Adrenal gland (tissue), 12 donors: Measurements from ENCODE around the gene BTNL8. TPM values are rescaled to one million over a fixed set of nuclear protein-coding genes. Genes with fewer than 3 reads are reported as not detected.

Experiments used
- DNase-seq, 7 donors: peaks; one replicate each; pipeline ENCODE4 v3.0.0-alpha.2; 2019 to 2020
- H3K27ac ChIP-seq, 5 donors: fragments of 200-600 bp; sonication (generic) in 4 of 5; 1 replicate in 3 of 5; 2 replicates in 2 of 5; pipeline versions ENCODE4 v1.5.1 to v1.8.0; 2016 to 2020; ENCODE audit warnings: mild to moderate bottlenecking in 1 of 5
- H3K27me3 ChIP-seq: fragments of 200-600 bp; 2 replicates; pipeline ENCODE4 v1.8.0; 2021
- H3K36me3 ChIP-seq, 2 donors: fragments of 200-600 bp; replicated peaks in 1 of 2; 1 replicate in 1 of 2; 2 replicates in 1 of 2; pipeline versions ENCODE4 v1.5.1 to v1.8.0; 2018 to 2022
- H3K4me1 ChIP-seq, 2 donors: fragments of 200-600 bp; replicated peaks in 1 of 2; 1 replicate in 1 of 2; 2 replicates in 1 of 2; pipeline versions ENCODE4 v1.5.1 to v1.8.0; 2018 to 2021
- H3K4me3 ChIP-seq, 4 donors: fragments of 200-600 bp; sonication (generic) in 3 of 4; one replicate each; pipeline ENCODE4 v1.5.1; 2016 to 2018
- H3K9me3 ChIP-seq, 3 donors: fragments of 200-600 bp; sonication (generic) in 1 of 3; replicated peaks in 1 of 3; 1 replicate in 2 of 3; 2 replicates in 1 of 3; pipeline versions ENCODE4 v1.5.1 to v1.8.0; 2016 to 2021
- CTCF ChIP-seq, 6 experiments: fragments of 450-650 bp in 4 of 6; fragments of 200-600 bp in 2 of 6; sonication (generic) in 1 of 6; IDR thresholded peaks; 1 replicate in 5 of 6; 2 replicates in 1 of 6; pipeline versions ENCODE4 v1.5.1 to v1.8.0; 2016 to 2021; ENCODE audit warnings: antibody characterized with exemption in 6 of 6, mild to moderate bottlenecking in 2 of 6, moderate library complexity in 1 of 6
- POLR2A ChIP-seq, 2 donors: fragments of 450-650 bp; IDR thresholded peaks; one replicate each; pipeline ENCODE4 v1.6.1; 2017; ENCODE audit warnings: antibody characterized with exemption in 2 of 2, mild to moderate bottlenecking in 2 of 2, moderate library complexity in 1 of 2
- WGBS, 4 donors: extraction: QIAGEN DNeasy Blood & Tissue Kit in 2 of 4; methylation state at CpG; one replicate each; pipeline versions ENCODE4 v1.1.5 to v1.1.7; 2013 to 2017; 5-methylcytosine and 5-hydroxymethylcytosine counted together
- intact Hi-C, 2 donors: fragments of 100-400 bp; cut with DNase I; formaldehyde crosslinking; loops; one replicate each; pipeline versions ENCODE4 v1.14.1 to v1.15.0; 2022 to 2023
- polyA plus RNA-seq, 3 donors: library from polyadenylated mRNA; stranded (reverse); fragments of 200-250 nt in 2 of 3; fragments of 350-450 nt in 1 of 3; fragmentation: Illumina TruSeq in 1 of 3; extraction: RNeasy Lipid Tissue Mini Kit (QIAGEN cat#74804) in 1 of 3; gene quantifications; one replicate each; pipeline ENCODE4 v1.2.3, GENCODE V29; 2013 to 2014
- total RNA-seq, 9 donors: library from RNA; depleted of rRNA in 4 of 9; stranded (reverse); fragments of >200 nt in 4 of 9; fragments of 120-200 nt in 1 of 9; fragmentation: NEBNext Ultra II Directional in 1 of 9; extraction: Animal tissue kit (Norgen Biotek cat#: 25700) in 1 of 9; gene quantifications; one replicate each; pipeline versions ENCODE4 v1.1.0 to v1.2.4, GENCODE V29; 2013 to 2023
- donor health status: healthy with polysubstance abuse.
- donor health status: Bipolar disorder and iron deficiency.
- donor health status: DM: yes; HTN: yes; CAD: no.
- donor health status: DM: no; HTN: no; CAD: no.
- donor health status: DM: no; HTN: no; CAD: no.
- donor health status: DM: yes; HTN: yes; CAD: no.

The BTNL8 gene
- total and polyA plus RNA-seq, 12 donors: 0.07 to 1.9 (median 0.64) TPM; not detected in 4

GRCh38 chr5:180860887-180861822 lies 37.8 kb upstream of the BTNL8 start, which contains the start of gene ZFP62:
ZFP62 (minus strand) TSS chr5:180861276; CDS start chr5:180861219, 57 bp downstream.
- H3K27ac ChIP-seq: peak within 1 kb of the TSS; percentile 46 to 90 (median 82)
- TF ChIP-seq POLR2A (IDR thresholded peaks at IDR 0.05) (peak; percentile 61 to 67), CTCF (IDR thresholded peaks at IDR 0.05) (peak in 1 of 6 experiments; percentile 26)
- intact Hi-C loops: loop anchor here (5.0 to 10.0 kb wide), 2 partner anchors 74 to 76 kb away; no protein-coding TSS in a partner anchor
- H3K4me1 ChIP-seq: peaks cover 0 to 8% of the 10 kb centered on the region in 2 donors
- WGBS, 4 donors: 0 to 1% (median 0%) methylated on average over 17 to 84 of the region's 84 CpGs
- DNase-seq: peak; percentile 87 to 92 (median 89)
- no peaks in the 10 kb centered on the region for H3K27me3 ChIP-seq
- H3K4me3 ChIP-seq: peak within 1 kb of the TSS; percentile 72 to 99 (median 75)
- H3K9me3 ChIP-seq: no peaks in the 10 kb centered on the region
- no peaks in the 10 kb centered on the region for H3K36me3 ChIP-seq

GRCh38 chr5:180862645-180863044 lies 36.3 kb upstream of the BTNL8 start:
- Histone ChIP-seq H3K4me1 (peaks cover 0 to 8% of the 10 kb centered on the region in 2 donors), H3K9me3 (no peaks in the 10 kb centered on the region), H3K27me3 (no peaks in the 10 kb centered on the region), H3K36me3 (no peaks in the 10 kb centered on the region), H3K4me3 (no peak overlapping the region), H3K27ac (no peak overlapping the region)
- DNase-seq: no peak
- WGBS, 4 donors: 76 to 81% (median 77%) methylated on average over 11 of the region's 11 CpGs
- intact Hi-C loops: loop anchor here (5.0 to 10.0 kb wide), 2 partner anchors 75 to 78 kb away; no protein-coding TSS in a partner anchor
- TF ChIP-seq POLR2A (IDR thresholded peaks at IDR 0.05) (no peak), CTCF (IDR thresholded peaks at IDR 0.05) (no peak)

DNA sequence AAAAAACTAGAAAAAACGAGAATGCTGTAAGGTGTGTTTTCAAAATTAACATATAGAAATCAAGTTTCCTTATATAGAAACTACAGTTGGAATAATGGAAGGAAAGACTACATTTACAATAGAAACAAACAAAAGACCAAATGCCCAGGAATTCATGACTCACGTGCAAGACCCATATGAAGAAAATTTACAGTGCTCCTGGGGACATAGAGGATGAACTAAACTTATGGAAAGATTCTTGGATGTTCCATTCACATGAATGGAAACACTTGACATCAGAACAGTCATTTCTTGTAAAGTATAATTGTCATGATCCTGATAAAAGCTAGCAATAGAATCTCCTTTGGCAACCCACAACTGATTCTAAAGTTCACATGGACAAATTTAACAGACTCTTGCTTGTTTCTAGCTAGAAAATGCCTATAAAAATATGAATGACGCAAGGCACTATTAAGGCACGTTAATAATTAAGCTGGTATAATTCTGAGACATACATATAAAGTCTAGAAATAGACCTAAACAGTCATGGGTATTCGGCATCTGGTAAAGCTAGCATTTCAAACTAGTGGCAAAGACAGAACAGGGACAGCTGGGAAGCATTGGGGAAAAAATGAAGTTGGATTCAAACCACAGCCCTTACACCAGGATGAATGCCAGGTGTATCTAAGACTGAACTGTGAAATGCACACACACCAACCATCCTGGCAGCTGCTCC lies 32.8 kb upstream of the BTNL8 start:
- Histone ChIP-seq H3K36me3 (no peaks in the 10 kb centered on the region), H3K9me3 (no peaks in the 10 kb centered on the region), H3K27me3 (no peaks in the 10 kb centered on the region), H3K27ac (no peak overlapping the region), H3K4me3 (no peak overlapping the region), H3K4me1 (no peaks in the 10 kb centered on the region)
- no peak for DNase-seq
- TF ChIP-seq CTCF (IDR thresholded peaks at IDR 0.05) (no peak), POLR2A (IDR thresholded peaks at IDR 0.05) (no peak)
- intact Hi-C loops: loop anchor here in 1 of 2 donors (10.0 kb wide), 1 partner anchor 81 kb away; no protein-coding TSS in a partner anchor
- WGBS, 4 donors: 64 to 70% (median 65%) methylated on average over 5 of the region's 5 CpGs

GRCh38 chr5:180866985-180867384 lies 32.0 kb upstream of the BTNL8 start:
- H3K27ac ChIP-seq: no peak overlapping the region
- intact Hi-C loops: loop anchor here in 1 of 2 donors (10.0 kb wide), 1 partner anchor 82 kb away; no protein-coding TSS in a partner anchor
- no peaks in the 10 kb centered on the region for H3K4me1 ChIP-seq
- no peak for DNase-seq
- no peak for TF ChIP-seq CTCF (IDR thresholded peaks at IDR 0.05)
- no peak for TF ChIP-seq POLR2A (IDR thresholded peaks at IDR 0.05)
- no peak overlapping the region for H3K4me3 ChIP-seq
- WGBS, 4 donors: 78 to 89% (median 86%) methylated on average over 10 of the region's 10 CpGs
- no peaks in the 10 kb centered on the region for H3K27me3 ChIP-seq
- H3K9me3 ChIP-seq: no peaks in the 10 kb centered on the region
- H3K36me3 ChIP-seq: no peaks in the 10 kb centered on the region
